ENCODE results near the gene PGGHG. TPM values are rescaled to one million over a fixed set of nuclear protein-coding genes. Genes with fewer than 3 reads are reported as not detected.

PGGHG gene
- 17.3 and 24.2 TPM in 2 replicates for total RNA-seq

GRCh38 chr11:288478-289397 lies at the start of gene PGGHG:
Gene PGGHG (plus strand): TSS chr11:289126. CDS start chr11:289817, 691 bp downstream.

GRCh38 chr11:278001-278951 lies 10.7 kb upstream of the PGGHG start, which contains the start of gene NLRP6:
Gene NLRP6 (plus strand): TSS chr11:278407. CDS start chr11:278570, 163 bp downstream.

GRCh38 chr11:299081-299891 lies 10.4 kb downstream of the PGGHG start, which contains the start of gene IFITM5:
Gene IFITM5 (minus strand): TSS chr11:299526. CDS start chr11:299490, 36 bp downstream.

GRCh38 chr11:307766-308708 lies 19.1 kb downstream of the PGGHG start, which contains the start of gene IFITM2:
Gene IFITM2 (plus strand): TSS chr11:307816. CDS start chr11:308193, 377 bp downstream.

GRCh38 chr11:313787-314553 lies 25.0 kb downstream of the PGGHG start, which contains the start of gene IFITM1:
Gene IFITM1 (plus strand): TSS chr11:314040. CDS start chr11:314171, 131 bp downstream.

Small RNA genes lying within 50 kb of the gene (small RNA-seq; reads per million reads assigned to genes)
- gene AC136475.6 = not detected

Other genes starting within 250 kb of the PGGHG start
- not detected in 2 replicates for gene SCGB1C1, start 96.0 kb upstream of the PGGHG start, total RNA-seq
- 14.3 and 14.4 TPM in 2 replicates for gene BET1L, start 81.7 kb upstream of the PGGHG start, total RNA-seq
- gene RIC8A, start 81.4 kb upstream of the PGGHG start, total RNA-seq = 147 and 164 TPM in 2 replicates
- 6.7 and 10.1 TPM in 2 replicates for gene SIRT3, start 52.8 kb upstream of the PGGHG start, total RNA-seq
- 162 and 206 TPM in 2 replicates for gene PSMD13, start 52.1 kb upstream of the PGGHG start, total RNA-seq
- gene NLRP6, start 10.7 kb upstream of the PGGHG start, total RNA-seq = not detected in 2 replicates
- gene IFITM5, start 10.4 kb downstream of the PGGHG start, total RNA-seq = not detected in 2 replicates
- gene IFITM2, start 18.7 kb downstream of the PGGHG start, total RNA-seq = 67.2 and 73.5 TPM in 2 replicates
- gene IFITM1, start 24.9 kb downstream of the PGGHG start, total RNA-seq = 0.33 and 0.57 TPM in 2 replicates
- 55.7 and 70.9 TPM in 2 replicates for gene IFITM3, start 31.7 kb downstream of the PGGHG start, total RNA-seq
- gene B4GALNT4, start 80.4 kb downstream of the PGGHG start, total RNA-seq = 2.3 and 2.6 TPM in 2 replicates
- gene PKP3, start 105.1 kb downstream of the PGGHG start, total RNA-seq = 0.65 and 0.86 TPM in 2 replicates
- 49.6 and 60.1 TPM in 2 replicates for gene SIGIRR, start 125.9 kb downstream of the PGGHG start, total RNA-seq
- 0.33 and 0.48 TPM in 2 replicates for gene ANO9, start 152.9 kb downstream of the PGGHG start, total RNA-seq
- gene PTDSS2, start 161.2 kb downstream of the PGGHG start, total RNA-seq = 35.2 and 37.9 TPM in 2 replicates
- gene RNH1, start 218.1 kb downstream of the PGGHG start, total RNA-seq = 211 and 222 TPM in 2 replicates
- gene HRAS, start 246.4 kb downstream of the PGGHG start, total RNA-seq = 42.5 and 50.5 TPM in 2 replicates
- gene LRRC56, start 248.4 kb downstream of the PGGHG start, total RNA-seq = 0.57 and 1.3 TPM in 2 replicates

Data from vein endothelial cell (primary cell).